Loucy (cell line): ENCODE measurements around the gene THEMIS.

Source experiments
- CTCF ChIP-seq: fragments of 200-600 bp; sonication (generic); conservative IDR thresholded peaks from 2 replicates; pipeline ENCODE4 v1.5.1; 2014; ENCODE audit warnings: mild to moderate bottlenecking, antibody characterized with exemption, low read length
- EZH2phosphoT487 ChIP-seq: fragments of 200-600 bp; IDR thresholded peaks from 2 replicates; pipeline ENCODE4 v1.6.1; 2018; ENCODE audit warnings: antibody characterized with exemption, mild to moderate bottlenecking, moderate library complexity, borderline replicate concordance

GRCh38 chr6:127738423-127738822 is 162.4 kb downstream of the THEMIS start:
- TF ChIP-seq CTCF: no peak
- TF ChIP-seq EZH2phosphoT487: no peak
